HG02870 (cell line): ENCODE measurements around the gene PPM1F.

Experiments used
- ATAC-seq: cut with Tn5 transposase; IDR thresholded peaks from one replicate; pipeline ENCODE4 v1.9.1; 2021; ENCODE audit warnings: mild to moderate bottlenecking, moderate library complexity; ENCODE audit not compliant: unreplicated experiment

The PPM1F gene

DNA sequence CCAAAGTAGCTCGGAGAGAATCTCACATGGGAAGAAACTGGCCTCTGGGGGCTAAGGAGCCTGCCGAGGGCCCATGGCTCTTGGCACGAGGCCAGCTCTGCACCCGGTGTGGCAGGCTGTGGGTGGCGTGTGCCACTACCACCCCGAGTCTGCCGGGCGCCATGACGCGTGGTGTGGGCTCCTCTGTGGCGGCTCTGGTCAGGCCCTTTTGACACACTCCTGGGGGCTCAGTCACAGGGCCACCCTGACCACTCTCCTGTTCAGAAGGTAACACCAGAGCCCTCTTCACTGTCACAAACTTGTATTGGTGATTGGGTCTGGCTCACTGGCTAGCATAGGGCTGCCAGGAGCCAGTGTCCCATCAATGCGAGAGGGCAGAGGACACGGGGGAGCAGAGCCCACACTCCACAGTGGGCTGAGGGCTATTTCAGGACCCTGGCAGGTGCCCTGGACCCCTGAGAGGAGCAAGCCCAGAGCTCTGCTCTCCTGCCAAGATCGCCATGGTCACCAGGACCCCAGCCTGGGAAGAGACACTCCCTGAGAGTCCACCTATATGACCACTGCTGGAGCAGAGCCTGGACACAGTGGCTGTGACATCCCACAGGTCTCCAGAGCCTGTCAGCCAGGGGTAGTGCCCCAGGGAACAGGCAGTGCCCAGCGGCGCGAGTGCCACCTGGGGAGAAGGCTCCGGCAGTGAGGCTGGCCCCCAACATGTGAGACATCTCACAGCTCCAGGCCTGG lies 8.6 kb upstream of the PPM1F start:
- no peak for ATAC-seq

GRCh38 chr22:21960200-21961126 lies 7.8 kb upstream of the PPM1F start:
- ATAC-seq = no peak

- no peak for ATAC-seq
These were observed 6.8 kb upstream of the PPM1F start for GRCh38 chr22:21959274-21960074.

- no peak for ATAC-seq
These were observed 6.0 kb upstream of the PPM1F start for GRCh38 chr22:21958360-21959273.

- ATAC-seq = no peak
These were observed 650 bp downstream of the PPM1F start for GRCh38 chr22:21951931-21952465.

DNA sequence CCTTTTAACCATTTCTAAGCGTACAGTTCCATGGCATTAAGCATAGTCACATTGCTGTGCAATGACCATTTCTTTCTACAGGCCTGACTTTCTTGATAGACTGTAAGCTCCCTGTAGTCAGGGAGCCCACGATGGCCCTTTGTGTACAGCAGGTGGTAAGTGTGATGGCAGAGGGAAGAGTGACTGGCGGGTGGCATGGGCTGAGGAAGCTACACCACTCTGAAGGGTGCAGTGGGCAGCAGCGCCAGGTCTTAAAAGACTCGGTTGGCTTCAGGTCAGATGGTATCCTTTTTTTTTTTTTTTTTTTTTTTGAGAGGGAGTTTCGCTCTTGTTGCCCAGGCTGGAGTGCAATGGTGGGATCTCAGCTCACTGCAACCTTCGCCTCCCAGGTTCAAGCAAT lies 1.6 kb downstream of the PPM1F start:
- ATAC-seq = no peak

DNA sequence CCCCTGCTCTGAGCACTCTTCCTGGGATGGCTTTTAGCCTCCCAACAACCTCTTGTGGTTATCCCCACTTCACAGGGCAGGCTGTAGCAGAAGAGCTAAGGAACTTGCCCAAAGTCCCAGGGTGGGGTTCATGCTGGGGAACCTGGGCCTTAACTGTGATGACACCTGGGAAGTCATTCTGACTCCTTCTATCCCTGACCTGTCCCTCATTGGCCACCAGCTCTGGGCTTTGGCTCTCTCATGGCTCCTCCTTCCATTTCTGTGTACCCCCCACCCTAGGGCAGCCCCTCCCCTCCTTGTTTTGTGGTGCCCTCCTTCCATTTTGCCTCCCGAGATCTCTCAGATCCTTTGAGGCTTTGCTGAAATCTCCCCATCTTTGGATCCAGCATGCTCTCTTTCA lies 2.7 kb downstream of the PPM1F start:
- ATAC-seq = no peak

GRCh38 chr22:21949569-21949918 lies 3.1 kb downstream of the PPM1F start:
- no peak for ATAC-seq

GRCh38 chr22:21948824-21949568 lies 3.7 kb downstream of the PPM1F start:
- ATAC-seq = no peak

GRCh38 chr22:21948390-21948789 lies 4.3 kb downstream of the PPM1F start:
- no peak for ATAC-seq

DNA sequence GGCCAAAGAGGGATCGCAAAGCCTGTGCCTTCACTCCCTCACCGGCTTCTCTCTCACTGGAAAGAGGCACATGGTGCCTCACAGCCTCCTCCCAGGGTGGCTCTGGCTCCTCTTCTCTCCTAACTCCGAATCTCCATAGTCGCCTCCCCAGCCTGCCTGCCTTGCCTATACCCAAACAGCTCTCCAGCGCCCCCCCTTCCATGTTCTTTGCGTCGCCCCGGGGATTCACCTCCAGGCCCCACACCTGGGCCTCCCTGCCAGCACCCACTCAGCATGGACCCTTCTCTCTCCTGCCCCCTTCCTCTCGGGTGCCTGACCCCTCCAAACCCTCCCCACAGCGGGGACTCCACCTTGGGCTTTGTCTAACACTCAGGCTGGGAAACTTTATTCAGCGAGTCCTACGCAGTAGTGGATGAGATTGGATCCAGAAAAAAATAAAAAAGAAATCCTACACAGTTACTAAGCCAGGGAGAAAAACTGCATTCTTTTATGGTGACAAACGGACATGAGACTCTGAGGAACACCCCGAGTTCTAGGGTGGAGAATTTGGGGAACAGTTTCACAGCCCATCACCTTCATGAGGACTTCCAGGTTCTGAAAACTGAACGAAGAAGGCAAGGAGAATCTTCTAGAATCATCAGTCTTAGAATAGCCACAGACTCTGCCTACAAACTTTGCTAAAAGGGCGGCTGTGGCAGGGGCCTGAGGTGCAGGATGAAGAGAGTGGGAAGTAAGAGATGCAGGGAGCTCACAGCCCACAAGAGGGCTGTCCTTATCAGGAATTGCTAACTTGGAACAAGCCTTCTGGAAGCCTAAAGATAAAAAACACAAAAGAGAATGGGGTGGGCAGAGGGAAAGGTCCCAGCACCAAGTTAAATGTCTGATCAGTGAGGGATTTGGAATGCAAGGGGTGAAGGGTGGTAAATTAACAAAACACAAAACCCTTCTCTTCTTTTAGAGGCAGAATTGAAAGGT lies 5.3 kb downstream of the PPM1F start:
- no peak for ATAC-seq

DNA sequence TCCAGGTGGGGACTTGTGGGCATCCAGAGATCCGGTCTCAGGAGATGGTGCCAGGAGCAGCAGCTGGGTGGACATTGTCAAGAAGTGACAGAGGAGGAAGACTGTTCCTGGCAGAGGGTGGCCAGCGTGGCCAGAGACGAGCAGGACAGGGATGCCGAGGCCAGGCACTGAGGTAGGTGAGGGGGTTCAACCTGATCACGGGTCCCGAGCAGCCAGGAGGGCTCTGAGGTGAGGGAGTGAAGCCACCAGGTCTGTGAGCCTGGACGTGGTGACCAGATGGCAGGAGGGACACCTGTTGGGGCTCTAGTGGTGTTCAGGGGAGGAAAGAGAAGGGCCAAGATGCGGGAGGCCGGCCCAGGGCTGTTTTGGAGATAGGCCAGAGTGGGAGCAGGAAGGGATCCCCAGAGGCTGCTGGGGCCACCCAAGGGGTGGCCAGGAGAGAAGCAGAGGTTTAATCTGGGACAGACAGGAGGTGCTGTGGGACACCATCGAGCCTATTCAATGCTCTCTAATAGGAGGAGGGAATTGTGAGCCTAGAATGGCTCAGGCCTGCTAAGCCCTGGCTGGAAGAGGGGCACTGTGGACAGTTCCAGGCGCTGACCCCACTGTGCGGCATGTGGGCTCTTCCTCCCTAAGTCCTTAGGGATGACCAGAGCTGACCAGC lies 6.3 kb downstream of the PPM1F start:
- no peak for ATAC-seq

- no peak for ATAC-seq
These were observed 7.0 kb downstream of the PPM1F start for GRCh38 chr22:21945453-21946261.

DNA sequence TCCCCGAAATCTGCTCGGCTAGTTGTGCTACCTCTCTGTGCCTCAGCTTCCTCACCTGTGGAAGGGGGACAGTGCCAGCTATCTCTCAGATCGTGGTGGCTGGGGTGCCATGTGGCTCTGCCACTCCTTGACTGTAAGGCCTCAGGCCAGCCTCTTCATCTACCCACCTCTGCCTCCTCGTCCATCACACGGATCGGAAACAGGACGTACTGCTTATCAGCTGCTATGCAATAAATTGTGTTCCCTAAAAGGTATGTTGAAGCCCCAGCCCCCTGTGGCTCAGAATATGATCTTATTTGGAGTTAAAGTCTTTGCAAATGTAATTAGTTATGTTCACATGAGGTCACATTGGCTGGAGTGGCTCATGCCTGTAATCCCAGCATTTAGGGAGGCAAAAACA lies 7.8 kb downstream of the PPM1F start:
- ATAC-seq = no peak

DNA sequence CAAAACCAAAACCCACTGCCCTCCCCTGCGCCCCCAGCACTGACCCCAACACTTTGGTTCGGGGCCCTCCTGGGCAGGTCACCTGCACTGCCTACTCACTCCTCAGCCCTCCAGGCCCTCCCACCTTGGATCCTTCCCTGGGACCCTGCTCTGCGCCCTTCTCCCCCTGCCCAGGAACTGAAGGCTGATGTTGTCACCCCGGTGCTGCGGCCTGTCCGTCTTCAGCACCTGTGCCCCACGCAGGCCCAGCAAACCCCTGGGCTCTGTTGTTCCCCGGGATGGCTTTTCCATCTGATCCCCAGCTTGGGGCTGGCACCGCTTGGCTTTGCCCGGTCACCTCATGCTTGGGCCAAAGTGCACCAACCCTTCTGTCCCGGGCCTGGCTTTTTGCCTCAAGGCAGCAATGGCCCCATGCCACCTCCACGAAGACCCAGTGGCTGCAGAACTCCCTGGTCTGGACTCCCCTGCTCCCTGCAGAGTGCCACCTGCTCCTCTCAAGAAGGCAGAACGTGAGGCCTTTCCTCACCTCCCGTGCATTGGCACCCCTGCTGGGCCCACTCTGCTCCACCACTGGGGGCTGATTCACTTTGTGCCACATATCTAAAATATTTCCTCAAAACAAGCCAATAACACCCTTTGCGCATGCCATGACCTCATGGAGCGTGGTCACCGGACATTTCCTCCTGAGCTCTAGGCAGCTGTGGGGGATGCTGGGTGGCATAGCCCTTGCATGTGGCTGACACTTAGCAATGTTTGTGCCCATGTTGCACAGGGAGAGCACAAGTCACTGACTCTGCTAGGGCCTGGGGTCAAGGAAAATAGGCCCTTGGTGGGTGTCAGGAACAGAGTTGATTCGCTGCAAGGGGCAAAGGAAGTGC lies 8.8 kb downstream of the PPM1F start:
- no peak for ATAC-seq
